ENCODE data around the gene PEX16.

- TF ChIP-seq, protein P1, sequence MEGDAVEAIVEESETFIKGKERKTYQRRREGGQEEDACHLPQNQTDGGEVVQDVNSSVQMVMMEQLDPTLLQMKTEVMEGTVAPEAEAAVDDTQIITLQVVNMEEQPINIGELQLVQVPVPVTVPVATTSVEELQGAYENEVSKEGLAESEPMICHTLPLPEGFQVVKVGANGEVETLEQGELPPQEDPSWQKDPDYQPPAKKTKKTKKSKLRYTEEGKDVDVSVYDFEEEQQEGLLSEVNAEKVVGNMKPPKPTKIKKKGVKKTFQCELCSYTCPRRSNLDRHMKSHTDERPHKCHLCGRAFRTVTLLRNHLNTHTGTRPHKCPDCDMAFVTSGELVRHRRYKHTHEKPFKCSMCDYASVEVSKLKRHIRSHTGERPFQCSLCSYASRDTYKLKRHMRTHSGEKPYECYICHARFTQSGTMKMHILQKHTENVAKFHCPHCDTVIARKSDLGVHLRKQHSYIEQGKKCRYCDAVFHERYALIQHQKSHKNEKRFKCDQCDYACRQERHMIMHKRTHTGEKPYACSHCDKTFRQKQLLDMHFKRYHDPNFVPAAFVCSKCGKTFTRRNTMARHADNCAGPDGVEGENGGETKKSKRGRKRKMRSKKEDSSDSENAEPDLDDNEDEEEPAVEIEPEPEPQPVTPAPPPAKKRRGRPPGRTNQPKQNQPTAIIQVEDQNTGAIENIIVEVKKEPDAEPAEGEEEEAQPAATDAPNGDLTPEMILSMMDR (IDR thresholded peaks at IDR 0.05), result no peak
- TF ChIP-seq POLR2A (IDR thresholded peaks at IDR 0.05), result no peak
These were observed 22.0 kb downstream of the PEX16 start for GRCh38 chr11:45895553-45896259.

All from esophagus squamous epithelium (tissue), 4 donors.